HG02763 (cell line): ENCODE data around the gene GPR150.

Source experiments
- ATAC-seq: cut with Tn5 transposase; IDR thresholded peaks from one replicate; pipeline ENCODE4 v1.9.1; 2021; ENCODE audit warnings: mild to moderate bottlenecking, moderate library complexity; ENCODE audit not compliant: unreplicated experiment

The GPR150 gene

DNA sequence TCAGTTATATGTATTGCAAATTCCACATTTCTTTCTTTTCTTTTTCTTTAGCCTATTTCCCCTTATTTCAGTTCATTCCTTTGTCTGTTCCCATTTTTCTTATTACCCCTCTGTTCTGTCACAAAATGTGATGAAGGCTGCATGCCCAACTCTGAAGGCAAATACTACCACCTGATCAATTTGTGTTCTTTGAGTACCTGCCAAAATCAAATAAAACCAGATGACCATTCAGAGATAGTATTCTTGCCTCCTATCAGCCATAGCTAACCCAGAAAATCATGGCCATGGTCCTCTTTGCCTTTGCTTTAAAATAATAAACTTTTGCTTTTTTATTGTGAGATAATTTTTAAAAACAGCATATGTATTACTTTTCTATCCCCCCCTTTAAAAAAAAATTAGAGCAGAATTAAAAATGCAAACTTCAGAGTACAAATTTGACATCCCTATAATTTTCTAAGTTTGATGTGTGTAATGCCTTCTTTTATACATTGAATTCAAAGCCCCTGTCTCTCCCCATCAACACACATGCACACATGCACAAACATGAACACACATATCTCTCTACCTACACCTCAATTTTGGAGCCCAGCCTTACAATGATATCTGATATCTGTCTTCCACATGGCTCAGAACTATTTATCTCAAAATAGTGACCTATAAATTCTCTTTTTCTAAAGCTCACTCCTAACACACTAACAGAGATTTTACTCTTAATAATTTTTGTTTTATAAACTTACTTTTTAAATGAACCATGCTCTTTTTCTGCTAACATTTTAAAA is 30.1 kb downstream of the GPR150 start:
- no peak for ATAC-seq

DNA sequence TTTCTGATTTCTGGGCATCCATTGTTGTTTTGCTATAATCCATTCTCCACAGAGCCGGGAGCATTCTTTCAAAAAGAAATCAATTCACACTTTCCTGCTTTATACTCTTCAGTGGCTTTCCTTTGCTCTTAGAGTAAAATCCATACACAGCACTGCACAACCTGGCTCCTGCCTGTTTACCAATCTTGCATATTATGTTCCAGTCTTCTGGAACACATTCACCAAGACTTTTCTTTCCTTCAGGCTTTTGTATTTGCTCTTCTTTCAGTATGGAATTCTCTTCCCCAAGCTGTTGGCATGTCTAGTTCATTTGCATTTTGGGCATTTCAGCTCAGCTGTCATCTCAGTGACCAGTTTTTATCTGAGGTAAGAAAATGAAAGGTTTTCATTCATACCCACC is 33.0 kb downstream of the GPR150 start:
- no peak for ATAC-seq

DNA sequence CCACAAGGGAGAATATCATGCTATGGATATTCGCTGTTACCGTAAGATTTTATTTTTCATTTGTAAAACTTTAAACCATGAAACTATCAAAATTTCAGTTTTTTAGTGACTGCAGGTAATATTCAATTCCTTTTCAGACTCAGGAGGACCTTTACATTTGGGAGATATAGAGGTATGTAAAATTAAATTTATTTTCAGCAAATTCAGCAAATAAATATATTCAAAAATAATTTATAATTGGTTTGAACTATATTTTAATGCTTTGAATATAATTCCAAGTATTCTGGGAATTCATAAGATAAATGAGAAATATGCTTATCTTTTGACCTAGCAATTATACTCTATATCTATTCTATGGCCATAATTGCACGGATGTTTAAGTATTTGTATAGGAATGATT is 34.3 kb downstream of the GPR150 start:
- no peak for ATAC-seq

DNA sequence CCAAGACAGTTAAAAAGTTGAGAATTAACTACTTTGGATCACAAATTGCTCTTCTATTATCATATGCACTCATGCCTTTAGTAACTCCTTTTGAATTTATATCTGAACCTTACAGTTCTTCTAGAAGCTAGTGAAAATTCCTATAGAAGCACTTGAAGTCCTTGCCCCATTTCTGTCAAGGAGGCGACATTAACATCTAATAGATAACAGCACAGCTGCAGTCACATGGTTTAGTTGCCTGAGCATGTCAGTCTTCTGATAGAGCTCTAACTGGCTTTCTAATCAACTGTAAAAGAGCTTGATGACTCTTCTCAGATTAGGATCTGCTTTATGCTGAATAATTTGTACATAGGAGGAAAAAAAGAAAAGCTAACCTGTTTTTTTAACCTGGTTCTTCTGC is 35.7 kb downstream of the GPR150 start:
- ATAC-seq: no peak

DNA sequence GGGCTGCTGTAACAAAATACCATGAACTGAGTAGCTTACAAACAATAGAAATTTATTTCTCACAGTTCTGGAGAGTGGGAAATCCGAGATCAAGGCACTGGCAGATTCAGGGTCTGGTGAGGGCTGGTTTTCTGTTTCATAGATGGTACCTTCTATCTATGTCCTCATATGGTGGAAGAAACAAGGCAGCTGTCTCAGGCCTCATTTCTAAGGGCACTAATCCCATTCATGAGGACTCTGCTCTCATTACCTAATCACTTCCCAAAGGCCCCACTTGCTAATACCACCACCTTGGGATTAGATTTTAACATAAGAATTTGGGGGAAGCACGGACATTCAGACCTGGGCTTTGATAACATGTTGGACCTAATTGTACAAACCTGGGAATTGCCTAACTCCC is 40.2 kb downstream of the GPR150 start:
- no peak for ATAC-seq

DNA sequence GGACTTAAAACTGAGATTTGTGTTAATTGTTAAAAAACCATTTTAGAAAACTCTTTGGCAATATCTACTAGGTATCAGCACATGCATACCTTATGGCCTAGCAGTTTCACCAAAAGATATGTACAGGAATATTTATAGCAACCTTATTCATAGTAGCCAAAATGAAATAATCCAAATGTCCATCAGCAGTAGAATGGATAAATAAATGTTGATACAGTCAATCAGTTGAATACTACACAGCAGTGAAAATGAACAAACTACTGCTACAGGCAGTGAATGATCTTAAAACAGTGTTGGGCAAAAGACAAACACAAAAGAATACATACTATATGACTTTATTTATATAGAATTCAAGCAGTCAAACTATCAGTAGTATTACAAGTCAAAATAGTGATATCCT is 43.1 kb downstream of the GPR150 start:
- ATAC-seq: no peak

DNA sequence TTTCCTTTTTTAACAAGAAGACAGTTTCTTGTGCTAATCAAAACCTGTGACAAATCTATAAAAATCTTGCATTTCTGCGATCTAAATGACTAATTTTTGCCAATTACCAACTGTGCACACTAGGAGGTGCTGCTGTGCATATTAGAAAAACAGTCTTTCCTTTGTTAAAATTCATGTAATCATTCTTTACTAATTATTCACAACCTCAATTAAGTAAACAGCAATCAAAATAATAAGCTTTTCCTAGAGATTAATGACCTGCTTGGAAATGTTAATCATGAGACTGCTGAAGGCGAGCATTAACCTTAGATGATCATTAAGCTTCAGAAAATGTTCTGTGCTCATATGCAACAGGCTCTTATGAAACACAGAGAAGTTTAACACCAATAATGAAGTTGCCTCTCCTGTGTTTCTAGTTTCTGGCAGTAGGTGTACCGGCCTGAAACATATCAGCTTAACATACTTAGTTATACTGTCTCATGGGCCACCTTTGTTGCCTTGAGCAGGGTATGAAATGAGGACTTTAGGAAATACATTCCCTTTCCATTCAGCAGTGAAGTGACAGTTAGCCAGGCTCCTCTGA is 44.4 kb downstream of the GPR150 start:
- ATAC-seq: no peak

DNA sequence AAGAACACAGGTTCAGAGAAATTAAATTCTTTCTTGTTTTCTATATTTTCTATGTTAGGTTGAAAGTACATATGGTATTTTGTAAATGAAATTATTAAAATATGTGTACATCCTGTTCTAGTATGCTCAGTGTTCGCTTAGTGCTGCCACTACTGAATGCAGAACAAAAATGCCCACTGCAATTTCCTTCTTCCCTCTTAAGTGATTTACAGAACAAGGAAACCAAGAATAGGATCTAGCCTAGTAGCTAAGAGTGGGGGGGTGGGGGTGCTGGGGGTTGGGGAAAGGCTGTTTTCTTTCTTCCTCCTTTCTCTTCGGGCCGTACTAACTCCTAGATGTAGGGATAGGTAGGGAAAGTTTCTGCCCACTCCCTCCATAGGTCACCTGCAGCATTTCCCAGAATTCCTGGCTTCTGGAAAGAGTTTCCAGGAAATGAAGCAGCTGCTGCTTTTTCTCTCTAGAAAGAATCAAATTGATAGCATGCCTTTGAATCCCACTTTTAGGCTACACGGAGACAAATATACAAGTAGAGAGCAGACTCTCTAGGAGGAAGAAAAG is 47.3 kb downstream of the GPR150 start:
- ATAC-seq: no peak

DNA sequence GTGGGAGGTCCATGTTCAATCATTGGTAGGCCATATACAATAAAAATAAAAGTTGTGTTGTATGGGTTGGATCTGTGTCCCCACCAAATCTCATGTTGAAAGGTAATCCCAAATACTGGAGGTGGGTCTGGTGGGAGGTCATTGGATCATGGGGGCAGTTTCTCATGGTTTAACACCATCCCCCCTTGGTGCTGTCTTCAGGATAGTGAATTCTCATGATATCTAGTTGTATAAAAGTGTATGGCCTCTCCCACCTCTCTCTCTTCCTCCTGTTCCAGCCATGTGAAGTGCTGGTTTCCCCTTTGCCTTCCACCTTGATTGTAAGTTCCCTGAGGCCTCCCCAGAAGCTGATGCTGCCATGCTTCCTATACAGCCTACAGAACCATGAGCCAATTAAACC is 47.8 kb downstream of the GPR150 start:
- no peak for ATAC-seq

DNA sequence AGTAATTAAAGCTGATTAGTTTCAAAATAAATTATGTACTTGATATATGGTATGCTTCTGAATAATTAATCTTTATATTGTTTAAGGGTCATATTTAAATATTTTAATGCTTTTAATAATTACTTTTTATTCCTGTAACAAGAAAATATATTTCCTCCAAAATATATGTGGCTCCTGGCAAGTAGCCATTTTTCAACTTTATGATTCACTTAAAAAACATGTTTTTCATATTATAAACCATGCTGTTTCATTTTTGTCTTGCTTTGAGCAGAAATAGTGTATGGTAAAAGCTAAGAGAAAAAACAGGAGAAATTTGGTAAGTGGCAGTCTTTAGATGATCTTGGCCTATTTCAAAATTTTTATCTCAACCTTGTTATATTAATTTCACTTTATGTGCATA is 48.3 kb downstream of the GPR150 start:
- no peak for ATAC-seq

DNA sequence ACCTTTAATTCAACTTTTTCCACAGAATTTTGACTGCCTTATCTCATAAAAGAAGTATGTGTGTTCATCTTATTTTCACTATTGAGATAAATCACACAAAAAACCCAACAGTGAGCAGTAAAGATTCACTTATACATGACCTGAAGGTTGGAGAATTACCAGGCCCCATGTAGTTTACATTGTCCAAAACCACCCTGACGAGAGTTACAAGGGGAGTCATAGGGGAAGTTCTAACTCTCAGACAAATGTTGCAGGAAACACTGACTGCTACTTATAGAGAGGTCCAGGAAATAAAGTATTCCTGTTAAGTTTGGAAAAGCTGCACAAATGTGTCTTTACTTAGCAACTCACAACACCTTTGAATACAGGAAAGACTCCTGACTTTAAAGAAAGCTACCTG is 48.8 kb downstream of the GPR150 start:
- no peak for ATAC-seq

DNA sequence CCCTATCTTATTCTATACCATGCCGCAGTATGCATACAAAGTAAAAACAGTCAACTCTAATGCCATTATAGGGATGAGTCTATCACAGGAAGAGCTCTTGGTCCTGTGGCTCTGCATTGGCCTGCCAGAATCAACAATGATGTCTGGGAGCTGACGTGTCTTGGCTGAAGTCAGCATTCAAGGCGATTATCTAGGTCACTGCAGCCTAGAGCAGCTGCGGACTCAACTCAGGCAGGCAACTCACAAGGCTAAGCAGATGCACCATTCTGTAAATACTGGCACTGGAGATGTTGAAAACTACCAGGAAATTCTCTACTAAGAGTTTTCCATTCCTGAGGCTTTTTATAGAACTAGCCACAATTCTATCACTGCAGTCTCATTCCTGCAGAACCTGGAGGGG is 49.7 kb downstream of the GPR150 start:
- no peak for ATAC-seq

DNA sequence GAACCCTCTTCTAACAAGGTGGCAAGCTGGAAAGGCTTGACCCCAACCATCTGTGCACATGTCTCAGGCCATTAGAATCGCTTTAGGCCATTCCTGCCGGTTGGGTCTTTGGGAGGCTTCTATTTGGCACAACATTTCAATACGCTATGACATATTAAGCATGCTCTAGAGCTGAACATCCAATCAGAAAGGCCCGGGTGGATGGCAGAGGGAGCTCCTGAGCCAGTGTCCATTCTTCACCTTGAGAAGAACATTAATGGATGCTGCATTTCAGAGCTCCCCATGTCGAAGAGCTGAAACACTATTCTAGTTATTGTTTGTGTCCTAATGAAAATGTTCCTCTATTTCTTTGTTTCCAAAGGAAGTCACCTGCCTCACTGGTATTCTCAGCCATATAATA is 50.1 kb downstream of the GPR150 start:
- ATAC-seq: no peak

DNA sequence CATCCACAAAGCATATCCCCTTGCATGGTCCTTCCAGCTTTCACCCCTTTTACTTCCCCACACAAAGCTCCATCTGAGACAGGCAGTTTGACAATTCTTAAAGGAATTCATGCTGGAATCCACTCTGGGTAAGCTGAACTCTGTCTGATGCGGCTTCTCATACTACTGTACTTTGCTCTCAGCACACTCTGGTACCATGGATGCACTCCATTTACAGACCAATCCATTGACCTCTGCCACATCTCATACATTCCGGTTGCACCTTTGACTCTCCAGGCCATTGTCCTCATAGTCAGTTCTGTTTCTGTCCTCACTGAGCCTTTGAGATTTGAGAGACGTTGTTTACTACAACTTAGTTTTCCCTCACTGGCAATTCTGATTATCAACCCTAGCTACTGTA is 50.7 kb downstream of the GPR150 start:
- no peak for ATAC-seq
